Endothelial cell (in vitro differentiated cells): ENCODE data around the gene ZBTB40. TPM values are rescaled to one million over a fixed set of nuclear protein-coding genes. Genes with fewer than 3 reads are reported as not detected.

Experiments
- DNase-seq: peaks from one replicate; pipeline ENCODE4 v3.0.0; 2021; ENCODE audit warnings: low spot score
- H3K27ac Mint-ChIP-seq: one replicate; pipeline ENCODE4 v1.8.0; 2021; ENCODE audit warnings: mixed read lengths, inconsistent platforms; ENCODE audit not compliant: unreplicated experiment
- H3K27me3 Mint-ChIP-seq: one replicate; pipeline ENCODE4 v1.8.0; 2021; ENCODE audit warnings: mild to moderate bottlenecking, moderate library complexity, mixed read lengths, inconsistent platforms; ENCODE audit not compliant: unreplicated experiment
- H3K36me3 Mint-ChIP-seq: one replicate; pipeline ENCODE4 v1.8.0; 2021; ENCODE audit warnings: mild to moderate bottlenecking, low read depth, mixed read lengths, inconsistent platforms; ENCODE audit not compliant: unreplicated experiment
- H3K4me1 Mint-ChIP-seq: one replicate; pipeline ENCODE4 v1.8.0; 2021; ENCODE audit warnings: mild to moderate bottlenecking, mixed read lengths, inconsistent platforms; ENCODE audit not compliant: unreplicated experiment
- H3K4me3 Mint-ChIP-seq: one replicate; pipeline ENCODE4 v1.8.0; 2021; ENCODE audit warnings: mild to moderate bottlenecking, mixed read lengths, inconsistent platforms; ENCODE audit not compliant: unreplicated experiment
- H3K9me3 Mint-ChIP-seq: one replicate; pipeline ENCODE4 v1.8.0; 2021; ENCODE audit warnings: mixed read lengths, inconsistent platforms; ENCODE audit not compliant: unreplicated experiment
- total RNA-seq: library from RNA; stranded (reverse); fragmentation: NEBNext Ultra II Directional; extraction: Animal tissue kit (Norgen Biotek cat#: 25700); gene quantifications from one replicate; pipeline ENCODE4 v1.2.1, GENCODE V29; 2021; ENCODE audit not compliant: unreplicated experiment
- TF ChIP-seq, protein P1 (sequence below): fragments of 200-600 bp; sonication (generic); IDR thresholded peaks from one replicate; pipeline ENCODE4 v1.5.0; 2021; ENCODE audit warnings: antibody characterized with exemption; ENCODE audit not compliant: unreplicated experiment

Gene ZBTB40
- total RNA-seq, 1 donor from 2014 or later: 18.9 TPM

- Mint-ChIP-seq H3K27ac (no peak overlapping the region), H3K27me3 (peaks cover 1% of the 10 kb centered on the region), H3K36me3 (no peaks in the 10 kb centered on the region), H3K4me1 (no peaks in the 10 kb centered on the region), H3K4me3 (no peak overlapping the region), H3K9me3 (no peaks in the 10 kb centered on the region)
- no peak for DNase-seq
- TF ChIP-seq, protein P1, sequence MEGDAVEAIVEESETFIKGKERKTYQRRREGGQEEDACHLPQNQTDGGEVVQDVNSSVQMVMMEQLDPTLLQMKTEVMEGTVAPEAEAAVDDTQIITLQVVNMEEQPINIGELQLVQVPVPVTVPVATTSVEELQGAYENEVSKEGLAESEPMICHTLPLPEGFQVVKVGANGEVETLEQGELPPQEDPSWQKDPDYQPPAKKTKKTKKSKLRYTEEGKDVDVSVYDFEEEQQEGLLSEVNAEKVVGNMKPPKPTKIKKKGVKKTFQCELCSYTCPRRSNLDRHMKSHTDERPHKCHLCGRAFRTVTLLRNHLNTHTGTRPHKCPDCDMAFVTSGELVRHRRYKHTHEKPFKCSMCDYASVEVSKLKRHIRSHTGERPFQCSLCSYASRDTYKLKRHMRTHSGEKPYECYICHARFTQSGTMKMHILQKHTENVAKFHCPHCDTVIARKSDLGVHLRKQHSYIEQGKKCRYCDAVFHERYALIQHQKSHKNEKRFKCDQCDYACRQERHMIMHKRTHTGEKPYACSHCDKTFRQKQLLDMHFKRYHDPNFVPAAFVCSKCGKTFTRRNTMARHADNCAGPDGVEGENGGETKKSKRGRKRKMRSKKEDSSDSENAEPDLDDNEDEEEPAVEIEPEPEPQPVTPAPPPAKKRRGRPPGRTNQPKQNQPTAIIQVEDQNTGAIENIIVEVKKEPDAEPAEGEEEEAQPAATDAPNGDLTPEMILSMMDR: no peak
These were observed 19.7 kb upstream of the ZBTB40 start for GRCh38 chr1:22431965-22432364.

GRCh38 chr1:22434717-22435116, 16.9 kb upstream of the ZBTB40 start:
- TF ChIP-seq, protein P1: no peak
- Mint-ChIP-seq H3K9me3 (no peaks in the 10 kb centered on the region), H3K4me1 (no peaks in the 10 kb centered on the region), H3K27ac (no peak overlapping the region), H3K27me3 (peaks cover 2% of the 10 kb centered on the region), H3K4me3 (no peak overlapping the region), H3K36me3 (no peaks in the 10 kb centered on the region)
- DNase-seq: no peak

- Mint-ChIP-seq H3K9me3 (no peaks in the 10 kb centered on the region), H3K27me3 (peaks cover 2% of the 10 kb centered on the region), H3K36me3 (no peaks in the 10 kb centered on the region), H3K27ac (no peak overlapping the region), H3K4me1 (no peaks in the 10 kb centered on the region), H3K4me3 (no peak overlapping the region)
- DNase-seq: no peak
- TF ChIP-seq, protein P1: no peak
These were observed 14.7 kb upstream of the ZBTB40 start for GRCh38 chr1:22436948-22437347.

- no peaks in the 10 kb centered on the region for H3K4me1 Mint-ChIP-seq
- no peak for DNase-seq
- no peak overlapping the region for H3K4me3 Mint-ChIP-seq
- TF ChIP-seq, protein P1: no peak
- no peaks in the 10 kb centered on the region for H3K36me3 Mint-ChIP-seq
- no peak overlapping the region for H3K27ac Mint-ChIP-seq
- peaks cover 2% of the 10 kb centered on the region for H3K27me3 Mint-ChIP-seq
- no peaks in the 10 kb centered on the region for H3K9me3 Mint-ChIP-seq
These were observed 14.1 kb upstream of the ZBTB40 start for GRCh38 chr1:22437573-22437972.

DNA sequence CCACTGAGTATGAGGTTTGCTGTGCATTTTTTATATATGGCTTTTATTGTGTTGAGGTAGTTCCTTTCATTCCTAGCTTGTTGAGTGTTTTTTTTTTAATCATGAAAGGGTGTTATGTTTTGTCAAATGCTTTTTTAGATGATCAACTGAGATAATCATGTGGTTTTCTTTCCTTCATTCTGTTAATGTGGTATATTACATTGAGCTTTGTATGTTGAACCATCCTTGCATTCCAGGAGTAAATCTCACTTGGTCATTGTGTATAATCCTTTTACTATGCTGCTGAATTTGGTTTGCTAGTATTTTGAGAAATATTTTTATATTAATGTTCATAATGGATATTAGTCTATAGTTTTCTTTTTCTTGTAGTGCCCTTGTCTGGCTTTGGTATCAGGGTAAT, 11.1 kb upstream of the ZBTB40 start:
- Mint-ChIP-seq H3K27me3 (peaks cover 2% of the 10 kb centered on the region), H3K36me3 (no peaks in the 10 kb centered on the region), H3K4me3 (no peak overlapping the region), H3K27ac (no peak overlapping the region), H3K9me3 (no peaks in the 10 kb centered on the region), H3K4me1 (no peaks in the 10 kb centered on the region)
- TF ChIP-seq, protein P1: no peak
- no peak for DNase-seq
